OCI-LY1 (cell line): Measurements from ENCODE around the gene CDK18.

Experiments
- CTCF ChIP-seq: fragments of 200-600 bp; sonication (generic), shearing (Covaris generic); IDR thresholded peaks from 2 replicates; pipeline ENCODE4 v1.5.1; 2017; ENCODE audit warnings: mild to moderate bottlenecking, antibody characterized with exemption, low read length, moderate library complexity, mixed read lengths
- EZH2 ChIP-seq: fragments of 200-600 bp; sonication (generic), shearing (Covaris generic); IDR thresholded peaks from 2 replicates; pipeline ENCODE4 v1.8.0; 2017; ENCODE audit warnings: borderline replicate concordance, mixed run types, mild to moderate bottlenecking, antibody characterized with exemption, low read length, moderate library complexity, mixed read lengths

- no peak for TF ChIP-seq CTCF
- TF ChIP-seq EZH2, result no peak
Observed at GRCh38 chr1:205502992-205503391, 1.5 kb upstream of the CDK18 start.
